ENCODE data around the gene SQSTM1. TPM values are rescaled to one million over a fixed set of nuclear protein-coding genes. Genes with fewer than 3 reads are reported as not detected.

SQSTM1 gene
- total RNA-seq, 1 experiment from 2014 or later = 715 TPM

GRCh38 chr5:179878222-179879002 is 57.7 kb downstream of the SQSTM1 start:
- no peaks in the 10 kb centered on the region for H3K4me1 ChIP-seq (replicated peaks; ENCODE audit: insufficient read depth)

DNA sequence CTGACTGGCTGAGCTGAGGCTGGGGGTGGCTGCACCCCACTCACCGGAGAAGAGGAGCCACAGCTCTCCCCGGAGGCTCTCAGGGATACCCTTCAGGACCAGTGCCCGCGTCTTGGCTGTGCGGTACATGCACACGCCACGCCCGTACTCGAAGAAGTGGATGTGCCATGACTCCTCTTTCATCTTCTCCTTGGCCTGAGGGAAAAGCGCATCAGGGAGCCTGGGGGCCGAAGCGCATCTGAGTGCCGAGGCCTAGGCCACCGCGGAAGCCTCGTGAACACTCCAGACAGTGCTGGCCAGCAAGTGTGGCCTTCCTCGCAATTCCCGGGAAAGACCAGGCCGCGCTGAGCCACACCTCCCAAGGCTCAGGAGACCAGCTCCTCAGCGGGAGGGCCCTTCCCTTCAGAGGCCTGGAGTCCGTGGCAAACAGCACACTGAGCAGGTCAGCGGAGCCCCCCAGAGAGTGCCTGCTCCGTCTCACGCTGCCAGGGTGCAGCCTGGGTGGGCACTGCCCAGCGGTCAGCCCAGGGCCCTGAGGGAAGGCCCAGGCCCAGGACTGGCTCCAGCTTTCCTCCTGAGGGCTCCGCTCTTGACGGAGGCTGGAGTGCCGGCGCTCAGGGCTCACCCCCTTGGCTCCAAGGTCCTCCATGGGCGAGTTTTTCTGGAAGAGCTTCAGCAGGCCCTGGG is 58.4 kb downstream of the SQSTM1 start:
- no peak overlapping the region for H2AFZ ChIP-seq
- H3K9me2 ChIP-seq (ENCODE audit: insufficient read depth) = no peaks in the 10 kb centered on the region
- no TSS peak for BruUV-seq (replicated peaks)
- no peak for DNase-seq
- CTCF ChIA-PET = no interaction called here
- no peaks in the 10 kb centered on the region for H3K79me2 ChIP-seq (ENCODE audit: low read depth)
- H3K4me3 ChIP-seq = no peak overlapping the region
- intact Hi-C loops (cut with micrococcal nuclease; ENCODE audit: unreplicated experiment) = no loop called here
- no peaks in the 10 kb centered on the region for H4K20me1 ChIP-seq (ENCODE audit: insufficient read depth)
- TF ChIP-seq, protein P1, sequence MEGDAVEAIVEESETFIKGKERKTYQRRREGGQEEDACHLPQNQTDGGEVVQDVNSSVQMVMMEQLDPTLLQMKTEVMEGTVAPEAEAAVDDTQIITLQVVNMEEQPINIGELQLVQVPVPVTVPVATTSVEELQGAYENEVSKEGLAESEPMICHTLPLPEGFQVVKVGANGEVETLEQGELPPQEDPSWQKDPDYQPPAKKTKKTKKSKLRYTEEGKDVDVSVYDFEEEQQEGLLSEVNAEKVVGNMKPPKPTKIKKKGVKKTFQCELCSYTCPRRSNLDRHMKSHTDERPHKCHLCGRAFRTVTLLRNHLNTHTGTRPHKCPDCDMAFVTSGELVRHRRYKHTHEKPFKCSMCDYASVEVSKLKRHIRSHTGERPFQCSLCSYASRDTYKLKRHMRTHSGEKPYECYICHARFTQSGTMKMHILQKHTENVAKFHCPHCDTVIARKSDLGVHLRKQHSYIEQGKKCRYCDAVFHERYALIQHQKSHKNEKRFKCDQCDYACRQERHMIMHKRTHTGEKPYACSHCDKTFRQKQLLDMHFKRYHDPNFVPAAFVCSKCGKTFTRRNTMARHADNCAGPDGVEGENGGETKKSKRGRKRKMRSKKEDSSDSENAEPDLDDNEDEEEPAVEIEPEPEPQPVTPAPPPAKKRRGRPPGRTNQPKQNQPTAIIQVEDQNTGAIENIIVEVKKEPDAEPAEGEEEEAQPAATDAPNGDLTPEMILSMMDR (conservative IDR thresholded peaks at IDR 0.05) = no peak
- no peak for TF ChIP-seq EZH2 (IDR thresholded peaks at IDR 0.05; ENCODE audit: low read depth)
- POLR2A ChIA-PET (ENCODE audit: unreplicated experiment) = interaction anchor here (0.6 kb wide), 1 partner anchor 35 kb away, joined by 4 read pairs; no protein-coding TSS in a partner anchor
- H3K27me3 ChIP-seq (ENCODE audit: insufficient read depth, low read depth) = no peaks in the 10 kb centered on the region
- H3K27ac ChIP-seq = no peak overlapping the region
- H3K9me3 ChIP-seq (ENCODE audit: insufficient read depth, low read depth) = peaks cover 14% of the 10 kb centered on the region
- H3K4me2 ChIP-seq = no peak overlapping the region
- no peaks in the 10 kb centered on the region for H3F3A ChIP-seq (ENCODE audit: insufficient read depth, low read depth)
- H3K36me3 ChIP-seq (ENCODE audit: low read depth) = peaks cover 21% of the 10 kb centered on the region
- H3K4me1 ChIP-seq (replicated peaks; ENCODE audit: insufficient read depth) = no peaks in the 10 kb centered on the region

More at GRCh38 chr5:179878222-179879002, 57.7 kb downstream of the SQSTM1 start:
- no peaks in the 10 kb centered on the region for H3K9me2 ChIP-seq (ENCODE audit: insufficient read depth)
- H3K27me3 ChIP-seq (ENCODE audit: insufficient read depth, low read depth) = no peaks in the 10 kb centered on the region
- no TSS peak for BruUV-seq (replicated peaks)
- peaks cover 14% of the 10 kb centered on the region for H3K36me3 ChIP-seq (ENCODE audit: low read depth)
- H3K9me3 ChIP-seq (ENCODE audit: insufficient read depth, low read depth) = peaks cover 7% of the 10 kb centered on the region; the same call in 1 of the 2 replicates
- no peak overlapping the region for H2AFZ ChIP-seq
- DNase-seq = no peak
- no peaks in the 10 kb centered on the region for H3K79me2 ChIP-seq (ENCODE audit: low read depth)
- intact Hi-C loops (cut with micrococcal nuclease; ENCODE audit: unreplicated experiment) = no loop called here
- TF ChIP-seq, protein P1 (conservative IDR thresholded peaks at IDR 0.05) = no peak
- TF ChIP-seq EZH2 (IDR thresholded peaks at IDR 0.05; ENCODE audit: low read depth) = no peak
- H3K4me3 ChIP-seq = no peak overlapping the region
- no peak overlapping the region for H3K27ac ChIP-seq
- ChIA-PET CTCF (no interaction called here), POLR2A (ENCODE audit: unreplicated experiment) (no interaction called here)
- H3F3A ChIP-seq (ENCODE audit: insufficient read depth, low read depth) = no peaks in the 10 kb centered on the region
- H3K4me2 ChIP-seq = no peak overlapping the region
- H4K20me1 ChIP-seq (ENCODE audit: insufficient read depth) = no peaks in the 10 kb centered on the region

- no peak overlapping the region for H2AFZ ChIP-seq
- H3K36me3 ChIP-seq (ENCODE audit: low read depth) = peaks cover 26% of the 10 kb centered on the region
- CTCF ChIA-PET = no interaction called here
- no peaks in the 10 kb centered on the region for H3K4me1 ChIP-seq (replicated peaks; ENCODE audit: insufficient read depth)
- no TSS peak for BruUV-seq (replicated peaks)
- H3K27ac ChIP-seq = no peak overlapping the region
- no peaks in the 10 kb centered on the region for H3F3A ChIP-seq (ENCODE audit: insufficient read depth, low read depth)
- no peak overlapping the region for H3K4me2 ChIP-seq
- no peaks in the 10 kb centered on the region for H3K9me2 ChIP-seq (ENCODE audit: insufficient read depth)
- H4K20me1 ChIP-seq (ENCODE audit: insufficient read depth) = no peaks in the 10 kb centered on the region
- peaks cover 16% of the 10 kb centered on the region for H3K9me3 ChIP-seq (ENCODE audit: insufficient read depth, low read depth)
- H3K27me3 ChIP-seq (ENCODE audit: insufficient read depth, low read depth) = no peaks in the 10 kb centered on the region
- H3K4me3 ChIP-seq = no peak overlapping the region
- POLR2A ChIA-PET (ENCODE audit: unreplicated experiment) = no interaction called here
- H3K79me2 ChIP-seq (ENCODE audit: low read depth) = no peaks in the 10 kb centered on the region
- no peak for DNase-seq
- intact Hi-C loops (cut with micrococcal nuclease; ENCODE audit: unreplicated experiment) = no loop called here
- no peak for TF ChIP-seq EZH2 (IDR thresholded peaks at IDR 0.05; ENCODE audit: low read depth)
- TF ChIP-seq, protein P1 (conservative IDR thresholded peaks at IDR 0.05) = no peak
These were observed 58.9 kb downstream of the SQSTM1 start for GRCh38 chr5:179879690-179880010.

Data from PC-9 (cell line).